Activated CD8-positive, alpha-beta memory T cell treated with anti-CD3 and anti-CD28 coated beads, Interleukin-2, amount 50 U/mL, for 24 hours (primary cell): ENCODE measurements around the gene SUDS3.

Experiments used
- DNase-seq: peaks from one replicate; pipeline ENCODE4 v3.0.0-alpha.2; 2020; ENCODE audit errors: extremely low read depth

Gene SUDS3

GRCh38 chr12:118447181-118447580 lies 70.8 kb downstream of the SUDS3 start:
- no peak for DNase-seq

- no peak for DNase-seq
Observed at GRCh38 chr12:118448341-118448740, 72.0 kb downstream of the SUDS3 start.

- no peak for DNase-seq
Observed at GRCh38 chr12:118455327-118455726, 79.0 kb downstream of the SUDS3 start.

- no peak for DNase-seq
Observed at GRCh38 chr12:118456741-118457140, 80.4 kb downstream of the SUDS3 start.

GRCh38 chr12:118459110-118459509 lies 82.8 kb downstream of the SUDS3 start:
- no peak for DNase-seq

GRCh38 chr12:118463677-118464076 lies 87.3 kb downstream of the SUDS3 start:
- DNase-seq: no peak

GRCh38 chr12:118465706-118466105 lies 89.4 kb downstream of the SUDS3 start:
- DNase-seq: no peak
